Fibroblast of mammary gland (primary cell): ENCODE results near the gene ZFYVE28.

Experiments
- DNase-seq: peaks from one replicate; pipeline ENCODE4 v3.0.0-alpha.2; 2010; ENCODE audit warnings: low read depth
- H3K4me3 ChIP-seq: 2 replicates; pipeline ENCODE4 v1.5.1; 2011; ENCODE audit warnings: low read depth, mild to moderate bottlenecking, low read length, moderate library complexity; ENCODE audit not compliant: control insufficient read depth
- TF ChIP-seq, protein P1 (sequence below): conservative IDR thresholded peaks from 2 replicates; pipeline ENCODE4 v1.5.1; 2011; ENCODE audit warnings: low read depth, low read length, inconsistent platforms; ENCODE audit not compliant: control insufficient read depth, insufficient read depth

The ZFYVE28 gene

DNA sequence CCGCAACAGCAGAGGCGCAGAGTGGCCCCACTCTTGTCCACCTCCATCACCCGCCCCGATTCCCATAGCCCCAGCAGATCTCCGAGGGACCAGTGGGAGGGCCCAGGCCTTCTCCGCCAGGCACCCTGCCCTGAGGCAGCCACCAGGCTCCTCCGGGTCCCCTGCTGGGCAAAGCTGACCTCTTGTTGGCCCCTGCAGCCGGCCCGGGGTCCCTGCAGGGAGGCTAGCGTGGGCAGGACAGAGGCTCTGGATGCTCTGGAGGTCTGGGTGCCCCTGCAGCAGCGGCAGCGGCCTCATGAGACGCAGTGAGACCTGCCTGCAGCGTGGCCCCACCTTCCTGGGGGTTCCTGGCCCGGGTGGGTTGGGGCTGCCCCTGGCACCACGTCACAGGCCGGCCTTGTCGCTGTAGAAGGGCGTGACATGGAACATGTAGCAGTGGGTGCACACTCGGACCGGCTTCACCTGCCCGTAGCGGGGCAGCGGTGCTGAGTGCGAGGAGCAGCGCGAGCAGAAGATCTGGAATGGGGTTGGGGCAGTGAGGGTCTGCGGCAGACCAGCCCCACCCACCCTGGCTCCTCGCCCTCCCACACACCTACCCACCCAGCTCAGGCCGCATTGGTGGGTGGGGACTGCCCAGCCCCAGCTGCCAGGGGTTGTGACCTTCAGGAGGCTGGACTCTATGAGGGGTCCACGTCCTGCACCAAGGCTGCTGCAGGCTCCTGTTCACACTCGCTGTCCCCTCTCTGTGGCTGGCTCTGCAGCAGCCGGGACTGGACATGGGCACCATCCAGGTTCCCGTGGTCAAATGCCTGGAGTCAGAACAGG is 147.9 kb downstream of the ZFYVE28 start:
- no peak overlapping the region for H3K4me3 ChIP-seq
- no peak for DNase-seq
- TF ChIP-seq, protein P1, sequence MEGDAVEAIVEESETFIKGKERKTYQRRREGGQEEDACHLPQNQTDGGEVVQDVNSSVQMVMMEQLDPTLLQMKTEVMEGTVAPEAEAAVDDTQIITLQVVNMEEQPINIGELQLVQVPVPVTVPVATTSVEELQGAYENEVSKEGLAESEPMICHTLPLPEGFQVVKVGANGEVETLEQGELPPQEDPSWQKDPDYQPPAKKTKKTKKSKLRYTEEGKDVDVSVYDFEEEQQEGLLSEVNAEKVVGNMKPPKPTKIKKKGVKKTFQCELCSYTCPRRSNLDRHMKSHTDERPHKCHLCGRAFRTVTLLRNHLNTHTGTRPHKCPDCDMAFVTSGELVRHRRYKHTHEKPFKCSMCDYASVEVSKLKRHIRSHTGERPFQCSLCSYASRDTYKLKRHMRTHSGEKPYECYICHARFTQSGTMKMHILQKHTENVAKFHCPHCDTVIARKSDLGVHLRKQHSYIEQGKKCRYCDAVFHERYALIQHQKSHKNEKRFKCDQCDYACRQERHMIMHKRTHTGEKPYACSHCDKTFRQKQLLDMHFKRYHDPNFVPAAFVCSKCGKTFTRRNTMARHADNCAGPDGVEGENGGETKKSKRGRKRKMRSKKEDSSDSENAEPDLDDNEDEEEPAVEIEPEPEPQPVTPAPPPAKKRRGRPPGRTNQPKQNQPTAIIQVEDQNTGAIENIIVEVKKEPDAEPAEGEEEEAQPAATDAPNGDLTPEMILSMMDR: no peak

DNA sequence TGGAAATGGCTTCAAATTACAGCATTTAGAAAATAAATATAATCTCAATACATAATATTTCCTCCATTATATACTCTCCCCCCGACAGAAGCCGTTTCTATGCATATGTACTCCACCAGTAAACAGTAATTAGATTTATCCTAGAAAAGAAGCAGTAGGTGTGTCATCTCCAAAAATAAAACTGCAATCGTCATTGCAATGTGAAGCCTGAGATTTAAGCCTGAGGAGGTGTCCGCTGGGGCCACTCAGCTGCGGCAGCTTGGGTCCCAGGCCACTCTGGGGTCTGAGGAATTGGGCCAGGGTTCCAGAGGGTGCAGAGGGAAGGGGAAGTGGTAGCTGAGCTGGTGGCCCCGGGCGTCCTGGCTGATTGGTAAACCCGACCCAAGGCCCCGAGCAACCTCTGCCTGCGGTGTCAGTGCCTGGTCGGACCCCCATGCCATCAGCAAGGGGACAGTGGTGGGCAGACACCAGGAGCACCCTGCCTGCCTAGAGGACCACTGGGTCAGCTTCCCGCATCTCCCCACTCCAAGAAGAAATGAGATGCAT is 148.8 kb downstream of the ZFYVE28 start:
- TF ChIP-seq, protein P1: no peak
- DNase-seq: no peak
- H3K4me3 ChIP-seq: no peak overlapping the region

DNA sequence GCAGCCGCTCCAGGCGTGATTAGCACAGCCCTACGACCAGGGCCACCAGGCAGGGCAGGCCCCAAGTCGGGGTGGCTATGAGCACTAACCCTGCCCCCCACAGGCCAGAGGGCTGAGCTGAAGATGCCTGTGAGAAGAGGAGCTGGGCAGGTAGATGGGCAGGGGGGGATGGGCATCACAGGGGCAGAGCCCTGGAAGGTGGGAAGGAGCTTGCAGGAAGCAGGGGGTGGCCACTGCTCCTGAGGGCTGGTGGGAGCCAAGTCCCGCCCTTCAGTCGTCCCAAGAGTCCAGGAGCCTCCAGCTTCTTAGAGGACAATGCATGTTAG is 149.3 kb downstream of the ZFYVE28 start:
- no peak overlapping the region for H3K4me3 ChIP-seq
- no peak for DNase-seq

DNA sequence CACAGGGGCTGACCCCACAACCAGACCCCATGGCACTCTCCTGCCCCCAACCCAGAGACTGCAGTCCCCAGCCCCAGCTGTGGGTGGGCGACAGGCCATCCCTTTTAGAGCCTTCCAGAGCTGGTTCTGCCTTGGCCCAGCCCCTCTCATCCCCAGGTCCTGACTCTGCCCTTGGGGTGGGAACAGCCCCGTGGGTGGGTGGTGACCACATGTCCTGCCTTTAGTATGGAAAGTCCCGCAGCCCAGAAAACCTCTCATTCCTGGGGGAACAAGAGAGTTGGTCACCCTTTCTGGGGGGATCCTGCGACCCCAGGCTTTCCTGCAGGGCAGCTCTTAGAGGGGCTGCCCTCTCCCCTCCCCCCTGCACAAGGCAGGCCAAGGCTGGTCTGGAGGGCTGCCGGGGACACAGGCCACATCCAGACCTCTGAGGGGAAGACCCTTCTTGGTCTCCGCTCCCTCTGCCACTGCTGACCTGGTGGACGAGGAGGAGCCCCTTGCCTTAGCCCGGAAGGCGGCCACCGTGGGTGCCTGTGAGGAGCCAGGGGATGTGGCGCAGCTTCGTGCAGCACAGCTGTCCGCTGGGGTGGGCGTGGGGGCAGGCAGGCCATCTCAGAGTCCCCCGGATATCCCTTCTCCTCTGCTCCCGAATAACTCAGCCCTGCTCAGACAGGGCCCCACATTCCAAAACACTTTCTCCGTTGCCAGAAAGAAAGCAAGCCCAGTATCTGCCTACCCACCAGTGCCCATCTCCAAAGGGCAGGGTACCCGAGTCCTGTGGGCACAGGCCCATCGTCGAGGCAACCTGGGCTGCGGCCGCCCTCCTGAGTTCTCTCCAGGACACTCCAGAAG is 149.9 kb downstream of the ZFYVE28 start:
- no peak for DNase-seq
- no peak overlapping the region for H3K4me3 ChIP-seq
- TF ChIP-seq, protein P1: no peak

More for the DNA sequence above, 149.3 kb downstream of the ZFYVE28 start:
- TF ChIP-seq, protein P1: no peak

DNA sequence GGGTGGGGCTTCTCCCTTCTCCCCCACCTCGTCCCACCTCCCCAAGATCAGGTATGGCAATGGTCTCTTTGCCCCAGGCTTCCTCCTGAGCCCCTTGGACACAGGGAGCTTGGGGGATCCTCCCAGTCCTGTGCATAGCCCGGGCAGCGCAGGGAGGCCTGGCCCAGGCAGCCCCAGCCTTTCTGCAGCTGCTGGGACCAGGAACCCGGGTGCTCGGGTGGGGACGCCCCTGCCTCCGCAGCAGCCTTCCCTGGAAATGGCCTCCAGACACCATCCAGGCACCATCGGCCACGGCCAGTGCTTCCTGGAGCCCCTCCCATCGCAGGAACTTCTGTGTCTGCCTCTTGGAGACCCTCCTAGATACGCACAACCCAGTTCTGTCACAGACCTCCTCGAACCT is 150.6 kb downstream of the ZFYVE28 start:
- TF ChIP-seq, protein P1: no peak
- no peak for DNase-seq
- no peak overlapping the region for H3K4me3 ChIP-seq

DNA sequence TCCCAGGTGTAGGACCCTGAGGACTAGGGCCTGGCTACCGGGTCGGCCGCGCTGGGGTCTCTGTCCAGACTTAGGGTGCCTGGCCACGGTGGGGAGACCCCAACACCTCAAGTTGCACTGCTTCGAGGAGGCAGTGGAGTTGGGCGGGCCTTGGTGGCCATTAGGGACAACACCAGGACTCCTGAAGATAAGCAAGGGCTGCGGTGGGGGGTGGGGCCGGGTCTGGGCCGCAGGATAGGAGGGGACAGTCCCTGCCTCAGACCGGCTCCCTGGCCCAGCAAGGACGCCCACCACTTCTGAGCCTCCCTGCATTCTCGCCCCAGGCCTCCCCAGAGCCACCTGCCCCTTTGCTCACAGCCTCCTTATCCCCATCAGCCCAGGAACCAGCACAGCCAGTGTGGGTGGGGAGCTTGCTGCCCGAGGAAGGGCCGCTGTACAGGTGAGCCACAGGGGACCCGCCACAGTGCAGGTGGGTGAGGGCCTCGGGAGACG is 151.1 kb downstream of the ZFYVE28 start:
- TF ChIP-seq, protein P1: no peak
- H3K4me3 ChIP-seq: no peak overlapping the region
- DNase-seq: no peak
